ENCODE data around the gene ATP1A3.

- no peak for TF ChIP-seq CTCF (IDR thresholded peaks at IDR 0.05)
- TF ChIP-seq EZH2 (IDR thresholded peaks at IDR 0.05; ENCODE audit: borderline replicate concordance, insufficient read depth, low read depth, low read length, poor library complexity, severe bottlenecking), result no peak
Observed at GRCh38 chr19:42023943-42024260, 29.9 kb upstream of the ATP1A3 start.

All from B cell (primary cell).